Glomerular endothelial cell (primary cell): Measurements from ENCODE around the gene CCT6A. TPM values are rescaled to one million over a fixed set of nuclear protein-coding genes. Genes with fewer than 3 reads are reported as not detected.
"Not testable (repeated sequence)": the region's sequence is repeated elsewhere in the genome, so short reads cannot be mapped to it uniquely, and the experiment has no call there.

ENCODE experiments used
- DNase-seq: peaks from one replicate; pipeline ENCODE4 v3.0.0-alpha.2; 2011; ENCODE audit warnings: low read depth, low spot score; ENCODE audit errors: extremely low read depth
- total RNA-seq: library from RNA; depleted of rRNA; stranded (reverse); fragments of >200 nt; gene quantifications from 2 replicates; pipeline ENCODE4 v1.2.3, GENCODE V29; 2015

The CCT6A gene
- total RNA-seq, 1 donor from 2014 or later: 154 TPM

GRCh38 chr7:56048763-56049162 lies 2.8 kb upstream of the CCT6A start:
- DNase-seq: not testable (repeated sequence)

DNA sequence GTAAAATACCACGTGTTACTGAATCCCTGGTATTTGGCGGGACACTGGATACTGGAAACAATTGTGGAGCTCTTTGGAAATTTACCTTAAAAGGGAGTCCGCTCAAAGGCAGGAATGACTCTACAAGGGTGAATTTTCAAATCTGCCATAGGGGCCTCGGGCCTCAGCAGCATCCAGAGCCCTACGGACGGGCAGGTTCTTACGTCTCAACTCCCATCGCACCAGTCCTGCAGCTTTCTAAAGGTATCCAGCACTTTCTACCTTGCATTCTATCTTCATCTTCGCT lies 569 bp upstream of the CCT6A start:
- no peak for DNase-seq

- DNase-seq: no peak
Measured at GRCh38 chr7:56053379-56053778, 1.8 kb downstream of the CCT6A start.

DNA sequence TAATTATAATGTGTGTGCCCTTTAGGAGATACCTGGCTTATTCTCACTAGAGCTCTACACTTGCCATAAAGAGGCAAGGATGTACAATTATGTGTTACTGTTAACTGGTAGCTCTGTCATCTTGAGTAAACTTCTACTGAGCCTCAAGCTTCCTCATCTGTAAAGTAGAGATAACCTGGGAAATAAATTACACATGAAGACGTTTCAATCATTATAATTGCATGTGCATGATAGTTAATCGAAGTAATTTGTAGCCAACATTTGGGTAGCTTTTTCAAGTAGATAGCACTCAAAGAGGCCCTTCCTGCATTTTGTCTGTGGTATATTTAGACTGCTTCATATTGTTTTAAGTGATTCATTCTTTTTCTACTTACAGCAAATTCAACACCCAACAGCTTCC lies 2.4 kb downstream of the CCT6A start:
- DNase-seq: no peak

- no peak for DNase-seq
Measured at GRCh38 chr7:56062382-56062781, 10.8 kb downstream of the CCT6A start.

- no peak for DNase-seq
Measured at GRCh38 chr7:56063500-56063881, 11.9 kb downstream of the CCT6A start.

GRCh38 chr7:56063882-56064625 lies 12.5 kb downstream of the CCT6A start, which contains the start of gene SUMF2:
Gene SUMF2, plus strand, starts transcription at chr7:56064286. Its CDS starts 26 bp downstream, at chr7:56064312.
- no peak for DNase-seq

- not testable (repeated sequence) for DNase-seq
Measured at GRCh38 chr7:56066376-56066775, 14.8 kb downstream of the CCT6A start.

DNA sequence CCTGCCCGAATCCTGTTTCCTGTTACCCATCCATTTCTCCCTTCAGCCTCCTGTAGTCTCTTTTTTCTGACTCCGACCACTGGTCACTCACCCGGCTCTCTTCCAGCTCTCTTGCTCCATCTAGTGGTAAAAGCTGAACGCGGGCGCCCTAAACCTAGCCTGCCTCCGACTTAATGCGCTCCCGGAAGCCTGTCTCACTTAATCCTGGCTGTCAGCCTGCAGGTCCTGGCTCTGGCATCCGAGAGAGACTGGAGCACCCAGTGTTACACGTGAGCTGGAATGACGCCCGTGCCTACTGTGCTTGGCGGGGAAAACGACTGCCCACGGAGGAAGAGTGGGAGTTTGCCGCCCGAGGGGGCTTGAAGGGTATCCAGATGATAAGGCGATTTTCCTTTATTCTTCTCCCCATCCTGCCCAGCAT lies 22.8 kb downstream of the CCT6A start:
- DNase-seq: no peak

DNA sequence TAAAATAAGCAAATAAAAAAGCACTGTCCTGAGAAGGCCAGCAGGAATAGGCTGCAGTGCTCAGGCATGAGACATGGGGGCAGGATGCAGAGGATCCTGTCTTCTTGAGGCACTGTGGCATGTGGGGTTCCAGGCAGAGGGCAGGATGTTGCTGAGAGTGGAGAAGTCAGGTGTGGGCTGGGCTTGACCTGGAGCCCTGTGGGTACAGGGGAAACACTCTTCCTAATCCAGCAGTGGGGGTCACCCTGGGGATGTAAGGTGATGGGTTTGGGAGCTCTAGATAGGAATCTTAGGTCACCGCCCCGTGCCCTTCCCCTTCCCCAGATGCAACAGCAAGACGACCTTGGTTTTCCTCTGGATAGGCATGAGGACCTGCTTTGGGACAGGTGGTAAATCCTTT lies 26.1 kb downstream of the CCT6A start:
- DNase-seq: no peak

DNA sequence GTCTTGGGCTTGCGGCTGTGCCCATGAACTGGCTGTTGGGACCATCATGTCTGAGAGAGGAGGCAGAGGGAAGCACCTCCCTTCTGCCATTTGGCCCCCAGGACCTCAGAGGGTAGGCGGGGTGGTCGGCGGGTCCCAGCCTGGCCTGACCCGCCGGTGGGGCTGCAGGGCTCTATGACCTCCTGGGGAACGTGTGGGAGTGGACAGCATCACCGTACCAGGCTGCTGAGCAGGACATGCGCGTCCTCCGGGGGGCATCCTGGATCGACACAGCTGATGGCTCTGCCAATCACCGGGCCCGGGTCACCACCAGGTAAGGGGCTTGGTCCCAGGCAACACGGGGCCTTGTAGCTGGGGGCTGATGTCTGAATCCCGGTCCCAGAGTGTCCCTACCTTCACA lies 26.6 kb downstream of the CCT6A start:
- DNase-seq: no peak

DNA sequence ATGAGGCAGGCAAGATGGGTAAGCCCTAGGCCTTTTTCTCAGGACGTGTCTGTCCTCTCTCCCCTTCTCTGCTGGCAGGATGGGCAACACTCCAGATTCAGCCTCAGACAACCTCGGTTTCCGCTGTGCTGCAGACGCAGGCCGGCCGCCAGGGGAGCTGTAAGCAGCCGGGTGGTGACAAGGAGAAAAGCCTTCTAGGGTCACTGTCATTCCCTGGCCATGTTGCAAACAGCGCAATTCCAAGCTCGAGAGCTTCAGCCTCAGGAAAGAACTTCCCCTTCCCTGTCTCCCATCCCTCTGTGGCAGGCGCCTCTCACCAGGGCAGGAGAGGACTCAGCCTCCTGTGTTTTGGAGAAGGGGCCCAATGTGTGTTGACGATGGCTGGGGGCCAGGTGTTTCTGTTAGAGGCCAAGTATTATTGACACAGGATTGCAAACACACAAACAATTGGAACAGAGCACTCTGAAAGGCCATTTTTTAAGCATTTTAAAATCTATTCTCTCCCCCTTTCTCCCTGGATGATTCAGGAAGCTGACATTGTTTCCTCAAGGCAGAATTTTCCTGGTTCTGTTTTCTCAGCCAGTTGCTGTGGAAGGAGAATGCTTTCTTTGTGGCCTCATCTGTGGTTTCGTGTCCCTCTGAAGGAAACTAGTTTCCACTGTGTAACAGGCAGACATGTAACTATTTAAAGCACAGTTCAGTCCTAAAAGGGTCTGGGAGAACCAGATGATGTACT lies 28.1 kb downstream of the CCT6A start:
- no peak for DNase-seq

- DNase-seq: not testable (repeated sequence)
Measured at GRCh38 chr7:56080726-56081435, 29.3 kb downstream of the CCT6A start.

- no peak for DNase-seq
Measured at GRCh38 chr7:56081626-56082340, 30.2 kb downstream of the CCT6A start.

DNA sequence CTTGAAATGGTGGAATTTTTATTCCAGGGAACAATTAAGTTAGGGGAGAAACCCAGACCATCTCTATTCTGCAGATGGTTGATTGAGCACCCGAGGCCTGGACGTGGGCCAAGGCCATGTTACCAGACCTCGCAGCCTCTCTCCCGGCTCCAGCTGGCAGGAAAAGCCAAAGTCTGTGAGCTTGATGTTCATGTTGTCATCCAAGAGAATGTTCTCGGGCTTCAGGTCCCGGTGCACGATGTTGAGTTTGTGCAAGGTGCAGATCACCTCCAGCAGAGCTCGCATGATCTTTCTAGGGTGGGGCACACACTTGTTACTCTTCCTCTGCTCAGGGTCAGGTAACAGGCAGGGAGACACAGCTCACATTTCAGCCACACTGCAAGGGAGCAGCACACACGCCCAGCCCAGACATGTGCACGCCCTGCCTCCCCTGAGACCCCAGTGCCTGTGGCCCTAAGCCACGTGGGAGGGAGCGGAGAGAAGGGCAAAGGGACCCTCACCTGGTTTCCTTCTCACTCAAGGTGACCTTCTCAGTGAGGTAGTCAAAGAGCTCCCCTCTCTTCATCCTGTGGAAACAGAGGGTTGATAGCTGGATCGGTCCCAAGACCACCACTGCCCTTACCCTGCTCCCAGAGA lies 31.7 kb downstream of the CCT6A start:
- no peak for DNase-seq

- DNase-seq: no peak
Measured at GRCh38 chr7:56086761-56087160, 35.2 kb downstream of the CCT6A start.

GRCh38 chr7:56087445-56087844 lies 35.9 kb downstream of the CCT6A start:
- DNase-seq: no peak

GRCh38 chr7:56091591-56091990 lies 40.0 kb downstream of the CCT6A start:
- DNase-seq: no peak

GRCh38 chr7:56092388-56092787 lies 40.8 kb downstream of the CCT6A start:
- not testable (repeated sequence) for DNase-seq

DNA sequence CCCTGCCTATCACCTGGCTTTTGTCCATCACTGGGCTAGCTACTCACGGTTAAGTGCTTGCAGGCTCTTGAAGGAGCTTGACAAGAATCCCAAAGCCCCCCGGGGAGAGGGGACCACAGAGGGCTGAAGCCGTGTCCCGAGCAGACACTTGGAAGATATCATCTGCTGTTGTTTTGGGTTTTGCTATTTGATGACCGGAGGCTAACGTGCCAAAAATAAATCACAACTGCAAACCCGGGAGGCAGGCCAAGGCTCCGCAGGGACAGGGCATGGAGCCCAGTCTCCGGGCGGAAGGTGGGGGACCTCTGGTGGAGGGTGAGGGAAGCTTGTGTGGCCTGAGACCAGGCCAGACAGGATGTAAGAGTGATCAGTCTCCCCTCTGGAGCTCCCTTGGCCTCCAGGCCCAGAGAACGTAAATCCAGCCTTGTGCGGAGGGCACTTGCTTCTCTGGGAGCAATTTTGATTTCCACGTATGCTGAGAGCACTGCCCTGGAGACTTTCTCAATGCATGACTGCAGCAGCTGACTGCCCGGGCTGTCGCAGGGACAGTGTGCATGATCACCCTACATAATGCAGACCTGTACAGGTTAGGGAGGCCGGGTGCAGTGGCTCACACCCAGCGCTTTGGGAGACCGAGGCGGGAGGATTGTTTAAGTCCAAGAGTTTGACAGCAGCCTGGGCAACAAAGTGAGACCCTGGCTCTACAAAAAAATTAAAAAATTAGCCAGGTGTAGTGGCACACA lies 41.4 kb downstream of the CCT6A start, which contains the start of gene PHKG1:
PHKG1 (minus strand) TSS at position 164 of the 743 bp plus-strand sequence. CDS start 4,011 bp downstream, outside the sequence.
- no peak for DNase-seq
